ENCODE data around the gene SLC8A1.

The SLC8A1 gene

DNA sequence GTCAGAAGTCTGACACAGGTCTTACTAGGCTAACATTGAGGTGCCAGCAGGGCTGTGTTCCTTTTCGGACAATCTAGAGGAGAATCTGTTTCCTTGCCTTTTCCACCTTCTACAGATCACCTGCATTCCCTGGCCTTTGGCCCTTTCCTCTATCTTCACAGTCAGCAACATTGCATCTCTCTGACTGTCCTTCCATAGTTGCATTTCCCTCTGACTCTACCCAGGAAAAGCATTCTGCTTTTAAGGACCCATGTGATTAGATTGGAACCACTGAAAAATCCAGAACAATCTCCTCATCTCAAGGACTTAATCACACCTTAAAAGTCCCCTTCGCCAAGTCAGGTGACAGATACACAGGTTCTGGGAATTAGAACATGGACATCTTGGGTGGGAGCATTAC is 181.5 kb downstream of the SLC8A1 start:
- DNase-seq (ENCODE audit: low spot score) = no peak

DNA sequence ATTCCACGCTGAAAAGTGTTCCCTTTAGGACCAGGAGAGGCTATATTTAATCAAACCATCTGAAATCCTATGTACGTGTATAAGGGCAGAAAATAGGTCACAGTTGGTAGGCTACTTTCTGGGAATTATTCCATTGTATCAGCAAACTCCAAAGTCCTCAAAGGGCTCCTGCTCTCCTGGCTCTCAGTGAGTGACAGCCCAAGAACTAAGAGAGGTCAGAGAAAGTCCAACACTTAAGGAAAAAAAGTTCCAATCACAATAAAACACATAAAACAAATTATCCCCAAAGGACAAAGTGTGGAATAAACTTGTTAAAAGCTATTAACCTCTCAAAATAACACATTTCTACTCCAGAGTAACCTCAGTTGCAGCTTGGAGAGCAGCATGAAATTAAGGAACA is 183.3 kb downstream of the SLC8A1 start:
- no peak for DNase-seq (ENCODE audit: low spot score)

DNA sequence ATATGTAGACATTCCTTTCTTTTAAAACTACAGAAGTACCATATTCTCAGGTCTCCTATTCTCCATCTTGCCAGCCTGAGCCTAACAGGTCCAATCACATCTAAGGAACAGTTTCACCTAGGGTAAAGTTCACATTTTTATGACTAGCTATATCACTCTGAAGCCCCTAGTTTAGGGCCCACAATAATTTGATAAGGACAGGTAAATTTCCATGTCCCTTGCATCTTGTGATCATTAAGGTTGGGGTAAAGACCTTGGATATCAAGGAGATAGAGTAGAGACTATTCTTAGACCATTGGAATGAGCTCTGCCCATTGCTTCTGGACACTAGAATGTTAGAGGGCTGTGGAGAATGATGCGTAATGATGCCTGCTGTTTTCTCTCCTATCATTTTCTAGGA is 185.7 kb downstream of the SLC8A1 start:
- no peak for DNase-seq (ENCODE audit: low spot score)

DNA sequence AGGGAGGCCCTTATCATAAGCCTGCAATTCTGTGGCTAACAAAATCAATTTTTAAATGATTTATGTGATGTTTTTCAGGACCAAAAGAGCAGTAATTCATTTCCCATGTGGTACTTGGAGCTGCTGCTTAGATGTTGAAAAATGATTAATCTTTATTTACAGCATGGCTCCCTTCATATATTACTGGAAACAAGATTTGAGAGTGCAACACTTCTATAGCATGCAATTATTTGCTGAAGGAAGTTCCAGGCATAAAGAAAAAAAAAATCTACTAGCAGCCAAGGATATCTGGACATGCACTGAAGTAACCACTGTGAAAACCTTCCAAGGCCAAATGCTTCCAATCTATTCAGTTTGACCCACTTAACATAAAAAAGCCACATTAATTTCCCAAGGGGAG is 186.3 kb downstream of the SLC8A1 start:
- no peak for DNase-seq (ENCODE audit: low spot score)

DNA sequence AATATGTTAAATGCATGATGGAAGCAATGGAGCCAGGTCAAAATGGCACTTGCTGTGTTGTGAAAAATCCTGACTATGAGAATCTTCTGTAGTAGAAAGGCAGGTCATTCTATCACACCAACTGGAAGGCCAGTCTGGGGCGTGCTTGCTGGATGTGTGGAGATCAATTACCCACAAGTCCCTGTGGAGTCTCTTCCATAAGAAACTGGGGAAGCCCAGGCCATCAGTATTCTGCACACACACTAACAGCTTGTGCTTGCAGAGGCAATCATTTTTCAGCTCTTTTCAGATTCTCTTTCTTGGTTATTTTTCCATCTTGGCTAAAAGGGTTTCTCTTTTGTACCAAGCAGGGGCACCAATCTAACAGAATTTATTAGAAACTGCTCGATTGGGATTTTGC is 190.8 kb downstream of the SLC8A1 start:
- no peak for DNase-seq (ENCODE audit: low spot score)

DNA sequence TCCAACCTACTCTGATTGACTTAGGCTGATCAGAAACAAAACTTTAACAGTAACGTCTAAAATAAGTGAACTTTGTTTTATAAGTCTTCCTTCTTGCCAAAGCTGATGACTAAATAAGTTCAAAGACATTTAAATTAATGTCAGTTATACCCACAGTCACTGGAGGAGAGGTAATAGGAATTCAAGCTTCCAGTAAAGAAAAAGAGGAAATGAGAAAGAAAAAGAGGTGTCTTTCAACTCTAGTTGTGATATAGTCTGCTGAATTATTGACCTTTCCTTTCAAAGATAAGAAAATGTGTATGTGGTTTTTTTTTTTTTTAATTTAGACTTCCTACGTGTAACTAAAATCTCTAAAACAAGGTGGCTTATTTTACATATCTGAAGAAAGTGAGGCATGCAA is 191.5 kb downstream of the SLC8A1 start:
- no peak for DNase-seq (ENCODE audit: low spot score)

DNA sequence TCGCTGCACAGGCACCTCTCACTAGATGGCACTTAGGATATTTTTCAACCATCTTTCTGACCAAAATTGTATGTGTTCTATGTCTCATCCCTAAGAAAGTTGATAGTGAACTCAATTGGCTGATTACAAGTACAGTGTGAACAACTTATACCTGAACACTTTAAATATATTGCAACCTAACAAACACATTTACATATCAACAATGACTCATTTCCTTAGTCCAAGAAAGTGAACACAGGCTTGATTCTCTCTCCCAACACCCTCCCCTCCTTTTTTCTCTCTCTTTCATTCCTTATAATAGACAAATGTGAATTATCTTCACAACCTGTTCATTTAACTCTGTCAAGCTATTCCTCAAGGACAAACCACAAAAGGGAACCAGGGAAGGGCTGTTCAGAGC is 192.0 kb downstream of the SLC8A1 start:
- no peak for DNase-seq (ENCODE audit: low spot score)

DNA sequence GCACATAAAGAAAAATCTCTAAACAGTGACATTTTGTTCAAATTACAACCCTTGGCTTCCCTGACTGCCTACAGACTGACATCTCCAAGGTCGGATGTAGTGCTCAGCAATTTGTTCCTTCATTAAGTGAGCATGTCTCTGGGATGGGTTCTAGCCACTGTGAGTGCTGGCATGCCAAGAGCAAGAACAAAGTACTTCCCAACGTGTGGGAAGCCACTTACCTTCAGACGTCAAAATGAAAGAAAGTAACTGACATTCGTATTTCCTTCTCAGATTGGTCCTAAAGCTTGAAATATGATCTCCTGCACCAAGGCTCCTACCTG is 193.8 kb downstream of the SLC8A1 start:
- DNase-seq (ENCODE audit: low spot score) = no peak

DNA sequence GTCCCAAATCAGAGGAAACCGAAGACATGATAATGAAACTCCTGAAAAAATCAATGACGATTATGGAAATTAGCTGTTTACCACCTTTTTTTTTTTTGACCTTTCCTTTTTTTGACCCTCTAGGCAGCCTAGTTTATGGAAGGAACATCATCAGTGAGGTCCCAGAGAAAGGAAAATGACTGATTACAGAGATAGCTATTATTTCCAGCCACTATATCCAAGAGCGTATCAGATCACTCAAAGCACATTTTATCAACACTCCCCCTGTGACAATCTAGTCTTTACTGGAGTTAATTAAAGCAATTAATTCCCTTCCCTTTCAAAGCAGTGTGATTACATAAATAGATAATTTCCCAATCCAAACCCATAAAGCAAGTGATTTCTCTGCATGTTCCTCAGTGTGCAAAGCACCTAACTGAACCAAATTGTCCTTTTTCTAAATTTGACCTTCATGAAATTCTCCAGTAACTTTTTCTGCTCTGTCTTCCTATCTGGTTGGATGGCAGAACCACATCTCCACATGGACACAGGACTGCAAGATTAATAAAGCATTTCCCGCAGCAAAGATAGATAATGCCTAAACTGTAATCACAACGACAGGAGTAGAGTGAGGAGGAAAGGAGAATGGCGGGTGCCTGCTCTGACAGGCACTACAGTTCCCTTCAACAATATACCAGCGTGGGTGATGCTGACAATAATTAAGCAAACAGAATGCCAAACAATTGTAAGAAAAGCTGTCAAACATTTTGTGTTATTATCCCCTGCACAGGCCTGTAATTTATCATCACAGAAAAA is 194.4 kb downstream of the SLC8A1 start:
- DNase-seq (ENCODE audit: low spot score) = no peak

DNA sequence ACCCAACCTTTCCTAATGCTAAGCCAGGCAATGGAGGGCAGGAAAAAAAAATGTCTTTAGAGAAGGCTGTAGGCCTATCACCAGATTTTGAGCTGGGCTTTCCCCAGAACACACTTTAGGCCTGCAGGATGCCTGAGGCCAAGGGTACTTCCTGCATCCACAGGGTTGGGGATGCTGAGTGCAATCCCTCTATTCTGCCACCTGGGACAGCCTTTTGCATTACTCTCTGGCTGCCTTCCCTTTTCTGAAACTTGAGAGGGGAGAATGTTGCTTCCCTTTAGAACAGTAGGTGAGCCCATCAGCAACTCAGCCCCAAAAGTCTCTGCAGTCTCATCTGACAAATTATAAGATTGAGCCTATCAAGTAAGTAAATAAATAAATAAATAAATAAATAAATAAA is 195.2 kb downstream of the SLC8A1 start:
- no peak for DNase-seq (ENCODE audit: low spot score)

DNA sequence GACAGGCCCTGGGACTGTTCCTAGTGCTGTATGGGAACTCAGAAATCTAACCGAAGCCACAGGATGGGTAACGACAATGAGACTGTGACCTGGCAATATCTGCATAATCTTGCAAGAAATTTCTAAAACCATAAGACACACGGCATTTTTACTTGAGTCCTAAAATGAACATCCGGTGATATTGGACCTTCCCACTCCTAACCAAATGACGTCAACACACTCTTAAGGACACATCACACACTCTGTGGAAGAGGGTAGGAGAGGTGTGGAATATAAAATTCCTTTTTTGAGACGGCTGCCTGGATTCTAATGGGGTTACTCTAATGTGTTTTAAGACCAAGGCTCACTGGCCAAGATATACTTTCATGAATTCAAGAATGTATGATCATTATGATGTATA is 195.9 kb downstream of the SLC8A1 start:
- DNase-seq (ENCODE audit: low spot score) = no peak

DNA sequence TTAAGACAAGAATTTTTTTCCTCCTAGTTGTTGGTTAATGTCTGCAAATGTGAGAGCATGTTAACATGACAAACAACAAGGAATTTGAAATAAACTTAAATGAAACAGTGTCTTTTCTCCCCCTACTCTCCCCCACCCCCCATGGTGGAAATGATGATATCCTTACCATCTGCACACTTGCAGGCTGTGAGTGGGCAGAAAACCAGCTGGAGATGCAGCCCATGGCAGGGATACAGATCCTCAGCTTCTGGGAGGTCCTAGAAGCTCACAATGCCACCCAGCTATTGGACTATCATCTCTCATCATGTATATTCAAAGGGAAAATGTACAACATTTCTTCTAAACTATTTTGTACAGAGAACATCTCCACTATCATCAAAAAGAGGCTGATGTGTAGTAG is 196.8 kb downstream of the SLC8A1 start:
- no peak for DNase-seq (ENCODE audit: low spot score)

DNA sequence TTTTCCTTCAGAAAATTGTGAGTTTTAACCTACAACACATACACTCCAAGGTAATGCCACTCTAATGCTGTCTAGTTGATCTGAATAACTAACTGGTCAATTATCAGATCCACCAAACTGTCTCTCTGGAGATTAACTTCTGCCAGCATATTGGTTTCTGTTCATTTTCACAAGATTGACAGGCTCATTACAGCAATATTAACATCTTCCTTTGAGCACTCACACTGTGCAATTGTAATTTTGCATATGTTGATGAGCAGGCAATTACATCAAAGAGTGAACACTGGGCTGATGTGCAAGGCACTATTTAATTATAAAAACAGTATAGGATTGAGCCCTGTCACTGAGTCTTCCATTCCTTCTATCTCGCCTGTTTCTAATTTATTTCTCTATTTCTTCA is 197.3 kb downstream of the SLC8A1 start:
- no peak for DNase-seq (ENCODE audit: low spot score)

DNA sequence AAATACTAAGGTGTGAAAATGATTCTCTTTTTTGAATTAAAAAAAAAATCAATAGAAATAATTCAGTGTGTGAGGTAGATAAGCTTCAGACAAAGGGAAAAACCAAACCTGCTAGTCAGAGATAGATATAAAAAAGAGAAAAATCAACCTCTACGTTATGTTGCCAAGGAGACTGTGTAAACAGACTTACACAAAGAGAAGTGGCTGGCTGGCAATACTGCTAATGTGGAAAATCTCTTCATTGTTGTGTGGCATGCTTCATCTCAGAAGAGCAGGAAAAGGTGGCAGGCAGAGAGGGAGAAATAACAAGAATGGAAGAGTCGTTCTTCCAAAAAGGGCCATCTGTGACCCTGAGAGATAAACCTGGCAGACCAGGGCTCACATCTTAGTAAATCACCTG is 200.8 kb downstream of the SLC8A1 start:
- DNase-seq (ENCODE audit: low spot score) = no peak

DNA sequence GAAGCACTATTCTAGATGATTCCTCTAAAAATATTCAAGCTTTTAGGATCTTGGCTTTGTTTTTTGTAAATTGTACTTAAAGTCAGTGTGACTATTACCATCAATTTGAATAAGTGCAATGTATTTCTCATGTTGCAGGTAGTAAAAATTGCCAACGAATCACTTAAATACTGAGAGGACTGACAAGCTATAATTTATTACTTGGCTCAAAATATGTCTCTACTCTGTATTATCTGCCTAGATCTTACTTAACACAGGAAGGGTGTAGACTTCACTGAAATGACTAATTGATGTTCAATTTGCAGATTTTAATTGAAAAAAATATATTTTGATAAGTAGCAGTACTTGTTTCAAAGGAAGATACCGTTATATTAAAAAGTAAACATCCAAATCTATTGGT is 202.3 kb downstream of the SLC8A1 start:
- DNase-seq (ENCODE audit: low spot score) = no peak

DNA sequence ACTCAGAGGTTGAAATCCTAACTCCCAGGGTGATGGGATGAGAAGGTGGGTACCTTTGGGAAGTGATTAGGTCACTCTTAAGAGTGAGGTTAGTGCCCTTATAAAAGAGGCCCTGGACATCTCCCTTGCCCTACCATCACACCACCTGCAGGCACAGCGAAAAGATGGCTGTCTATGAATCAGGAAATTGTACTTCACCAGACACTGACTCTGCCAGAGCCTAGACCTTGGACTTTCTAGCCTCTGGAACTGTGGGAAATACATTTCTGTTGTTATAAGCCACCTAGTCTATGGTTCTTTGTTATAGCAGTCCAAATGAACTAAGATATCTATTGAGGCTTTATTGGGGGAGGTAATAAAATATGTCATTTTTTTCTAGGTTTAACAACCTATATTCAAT is 203.6 kb downstream of the SLC8A1 start:
- no peak for DNase-seq (ENCODE audit: low spot score)

DNA sequence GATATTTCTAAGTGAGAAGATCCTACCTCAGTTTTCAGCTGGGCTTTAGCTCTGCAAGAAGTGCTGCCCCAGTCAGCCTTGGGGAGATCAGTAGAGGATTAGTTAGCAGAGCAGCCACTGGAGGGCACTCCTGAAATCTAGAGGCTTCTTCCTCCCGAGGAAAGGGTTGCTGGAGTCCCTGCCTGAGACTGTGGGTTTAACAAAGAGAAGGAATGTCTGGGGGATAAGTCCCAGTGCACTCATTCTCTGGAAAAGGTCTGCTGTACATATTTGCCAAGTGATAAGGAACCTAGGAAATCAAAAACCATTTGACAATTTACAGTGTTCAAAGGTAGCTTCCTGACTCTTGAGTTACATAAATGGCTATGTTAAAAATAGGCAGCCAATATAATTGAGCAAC is 207.2 kb downstream of the SLC8A1 start:
- no peak for DNase-seq (ENCODE audit: low spot score)

DNA sequence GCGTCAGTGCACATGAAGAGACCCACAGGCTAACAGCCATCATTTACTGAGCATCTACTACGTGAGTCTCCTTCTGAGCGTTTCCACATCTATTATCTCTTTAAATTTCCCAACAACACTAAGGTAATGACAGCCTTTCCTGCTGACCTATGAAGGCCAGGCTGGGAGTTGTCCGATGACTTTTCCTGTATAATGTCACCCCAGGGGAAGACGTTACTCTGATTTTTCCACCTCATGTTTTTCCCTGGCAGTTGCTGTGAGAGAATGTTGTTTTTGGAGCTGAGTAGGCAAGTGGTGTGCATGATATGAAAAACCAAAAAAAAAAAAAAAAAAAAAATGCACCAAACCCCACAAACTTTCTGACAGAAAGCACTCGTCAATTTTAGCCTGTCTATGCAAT is 207.6 kb downstream of the SLC8A1 start:
- no peak for DNase-seq (ENCODE audit: low spot score)

DNA sequence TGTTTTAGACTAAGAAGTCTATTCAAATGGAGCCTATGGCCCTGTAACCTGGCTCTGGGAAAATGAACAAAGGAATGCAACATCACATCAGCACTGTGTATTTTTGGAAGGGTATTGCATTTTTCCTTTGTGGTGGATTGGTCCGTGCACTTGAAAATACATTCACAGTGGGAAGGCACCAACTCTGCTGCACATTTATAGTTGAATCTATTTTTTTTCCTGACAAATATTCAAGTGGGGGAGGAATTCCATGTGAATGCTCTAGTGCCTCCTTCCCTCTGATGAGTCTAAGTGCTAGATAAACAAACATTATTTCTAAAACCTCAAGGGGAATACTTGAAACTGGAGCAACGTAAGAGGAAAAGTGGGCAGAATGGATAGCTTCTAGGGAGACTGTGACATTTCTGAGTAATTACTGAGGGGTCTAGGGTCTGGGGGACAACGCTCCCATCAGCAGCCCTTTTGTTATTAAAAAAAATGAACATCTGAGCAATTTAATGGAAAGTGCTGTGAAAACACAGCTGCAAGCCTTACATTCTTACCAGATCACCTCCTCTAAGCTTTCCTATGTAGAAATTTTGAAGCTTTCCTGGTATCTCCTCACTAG is 208.2 kb downstream of the SLC8A1 start:
- DNase-seq (ENCODE audit: low spot score) = no peak

DNA sequence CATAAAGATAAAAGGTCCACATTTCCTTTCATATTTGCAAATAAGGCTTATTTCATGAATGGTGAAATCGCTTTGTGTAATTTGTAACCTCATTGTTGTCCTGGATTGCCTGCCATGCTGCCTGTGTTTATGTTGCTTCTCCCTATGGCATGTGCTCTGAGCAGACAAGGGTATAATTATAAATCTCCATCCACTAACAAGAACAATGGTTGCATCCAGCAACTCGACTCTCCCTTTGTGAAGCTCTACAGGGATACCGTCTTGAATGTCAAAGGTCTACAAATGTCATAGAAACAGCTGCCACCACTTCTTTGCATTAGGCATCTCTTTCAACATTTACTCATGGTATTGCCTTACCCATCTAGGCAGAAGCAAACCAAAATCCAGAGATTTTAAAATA is 209.6 kb downstream of the SLC8A1 start:
- no peak for DNase-seq (ENCODE audit: low spot score)

DNA sequence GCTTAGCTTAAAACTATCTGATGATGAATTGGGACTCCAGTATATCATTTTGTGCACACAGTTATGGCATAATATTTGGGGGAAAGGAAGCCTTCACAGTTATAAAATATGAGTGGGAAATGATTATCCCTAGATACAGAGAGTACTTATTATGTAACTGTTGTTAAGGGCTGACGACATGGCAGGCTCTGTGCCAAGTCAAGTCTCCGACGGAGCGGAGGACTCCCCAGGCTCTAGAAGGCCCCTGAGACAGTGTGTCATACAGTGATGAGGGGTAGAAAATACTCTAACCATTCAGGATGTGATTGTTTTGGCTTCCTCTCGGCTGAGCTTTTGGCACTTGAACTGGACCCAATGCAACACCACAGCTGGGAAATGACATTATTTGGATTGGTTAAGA is 211.8 kb downstream of the SLC8A1 start:
- DNase-seq (ENCODE audit: low spot score) = no peak

DNA sequence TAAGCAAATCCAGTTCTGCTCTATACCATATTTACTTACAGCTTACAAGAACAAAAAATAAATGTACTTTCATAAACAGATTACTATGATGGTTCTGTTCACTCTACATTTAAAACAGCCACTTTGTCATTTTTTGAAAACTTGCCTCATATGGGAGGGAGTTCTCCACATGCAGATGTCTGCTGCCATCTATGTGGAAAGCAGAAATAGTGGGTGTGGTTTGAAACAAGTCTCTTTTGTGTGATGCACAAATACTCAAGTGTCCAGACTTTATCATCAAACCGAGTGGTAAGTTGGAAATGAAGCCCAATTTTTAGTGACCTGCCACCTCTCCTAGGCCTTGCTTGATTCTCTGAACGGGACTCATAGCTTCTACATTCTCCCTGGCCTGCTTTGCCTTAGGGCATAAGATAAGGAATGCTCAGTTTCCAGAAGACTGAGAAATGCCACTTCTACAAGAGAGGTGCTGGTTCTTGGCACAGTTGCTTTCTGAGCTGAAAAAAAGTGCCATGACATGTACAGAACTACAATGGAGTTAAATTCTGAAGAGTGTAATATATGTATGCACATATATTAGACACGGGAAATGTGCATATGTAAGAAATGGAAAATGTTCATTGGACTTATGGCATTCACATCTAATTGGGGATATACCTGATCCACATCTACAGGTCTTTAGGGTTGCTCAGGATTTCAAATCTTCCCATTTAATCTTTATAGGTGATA is 221.0 kb downstream of the SLC8A1 start:
- DNase-seq (ENCODE audit: low spot score) = no peak

DNA sequence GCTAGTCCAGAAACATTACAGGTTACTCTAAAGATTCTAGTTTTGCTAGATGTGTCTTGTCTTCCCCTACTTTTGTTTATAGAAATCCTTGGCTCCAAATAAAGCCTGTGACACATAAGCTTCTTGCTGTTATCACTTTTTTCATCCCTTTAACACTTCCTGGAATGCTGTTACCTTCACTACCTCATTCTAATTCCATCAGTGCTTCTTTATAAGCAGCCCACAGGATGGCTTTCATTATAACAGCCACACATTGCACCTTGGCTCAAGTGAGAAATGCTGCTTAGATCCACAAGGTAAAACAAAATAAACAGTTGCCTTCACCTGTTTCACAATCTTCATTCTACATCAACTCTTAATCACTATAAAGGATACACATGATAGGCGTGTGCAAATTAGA is 221.7 kb downstream of the SLC8A1 start:
- no peak for DNase-seq (ENCODE audit: low spot score)

DNA sequence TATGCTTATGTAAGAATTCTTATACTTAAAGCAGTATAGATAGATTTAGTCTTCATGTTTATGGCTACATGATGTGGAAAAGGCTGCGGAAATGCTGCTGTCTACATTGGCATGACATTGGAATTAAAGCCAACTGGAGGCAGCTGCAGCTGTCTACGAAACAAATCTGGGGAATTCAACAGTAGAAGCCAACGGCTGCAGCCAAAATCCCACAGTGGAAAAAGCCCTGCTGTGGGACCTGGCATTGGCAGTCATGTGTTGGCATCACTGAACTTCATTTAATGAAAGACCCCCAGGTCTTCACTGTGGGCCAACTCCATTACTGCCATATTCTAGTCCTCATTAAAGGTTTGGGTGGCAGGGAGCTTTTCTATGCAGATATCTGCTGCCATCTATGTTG is 223.6 kb downstream of the SLC8A1 start:
- DNase-seq (ENCODE audit: low spot score) = no peak
